Cardiac septum (tissue), 1 donor: ENCODE data around the gene BRSK2. TPM values are rescaled to one million over a fixed set of nuclear protein-coding genes. Genes with fewer than 3 reads are reported as not detected.
"Not testable (repeated sequence)": the region's sequence is repeated elsewhere in the genome, so short reads cannot be mapped to it uniquely, and the experiment has no call there.

Experiments
- DNase-seq: peaks from one replicate; pipeline ENCODE4 v3.0.0-alpha.2; 2020; ENCODE audit warnings: low spot score
- intact Hi-C: fragments of 100-400 bp; cut with DNase I; formaldehyde crosslinking; loops from one replicate; pipeline ENCODE4 v1.14.0; 2022
- total RNA-seq: library from RNA; stranded (reverse); fragmentation: NEBNext Ultra II Directional; extraction: Animal tissue kit (Norgen Biotek cat#: 25700); gene quantifications from one replicate; pipeline ENCODE4 v1.2.1, GENCODE V29; 2021
- donor health status: DM: no; HTN: no; CAD: no.

Gene BRSK2
- total RNA-seq, 1 donor from 2014 or later, result 0.16 TPM

DNA sequence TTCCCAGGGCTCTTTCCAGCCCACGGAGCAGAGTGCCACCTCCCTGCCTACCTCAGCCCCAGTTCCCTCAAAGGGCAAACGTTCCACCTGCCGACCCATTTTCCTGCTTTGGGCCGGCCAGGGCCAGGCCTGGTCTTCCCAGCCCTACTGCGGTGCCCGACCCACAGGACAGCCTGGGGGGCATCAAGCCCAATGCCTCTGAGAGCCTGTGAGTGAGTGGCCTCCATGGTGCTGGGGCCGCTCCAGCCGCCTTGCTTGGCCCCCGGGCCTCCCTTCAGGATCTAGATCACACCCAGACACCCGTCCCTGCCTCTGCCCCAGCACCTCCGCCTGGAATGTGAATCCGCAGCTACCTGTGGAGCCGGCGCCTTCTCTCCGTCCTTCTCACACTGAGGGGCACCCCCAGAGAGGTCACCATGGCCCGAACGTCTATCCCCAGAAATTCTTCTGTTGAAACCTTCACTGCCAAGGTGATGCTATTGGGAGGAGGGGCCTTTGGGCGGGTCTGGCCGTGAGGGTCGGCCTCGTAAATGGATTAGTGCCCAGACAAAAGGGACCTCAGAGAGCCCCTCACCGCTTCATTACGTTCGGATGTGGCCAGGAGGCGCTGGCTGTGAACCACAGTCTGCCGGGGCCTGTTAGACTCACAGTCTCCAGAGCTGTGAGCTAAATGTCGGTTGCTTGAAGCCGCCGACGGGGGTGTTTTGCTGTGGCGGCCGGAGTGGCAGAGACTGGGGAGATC lies 36.2 kb upstream of the BRSK2 start:
- no peak for DNase-seq
- intact Hi-C loops, result no loop called here

DNA sequence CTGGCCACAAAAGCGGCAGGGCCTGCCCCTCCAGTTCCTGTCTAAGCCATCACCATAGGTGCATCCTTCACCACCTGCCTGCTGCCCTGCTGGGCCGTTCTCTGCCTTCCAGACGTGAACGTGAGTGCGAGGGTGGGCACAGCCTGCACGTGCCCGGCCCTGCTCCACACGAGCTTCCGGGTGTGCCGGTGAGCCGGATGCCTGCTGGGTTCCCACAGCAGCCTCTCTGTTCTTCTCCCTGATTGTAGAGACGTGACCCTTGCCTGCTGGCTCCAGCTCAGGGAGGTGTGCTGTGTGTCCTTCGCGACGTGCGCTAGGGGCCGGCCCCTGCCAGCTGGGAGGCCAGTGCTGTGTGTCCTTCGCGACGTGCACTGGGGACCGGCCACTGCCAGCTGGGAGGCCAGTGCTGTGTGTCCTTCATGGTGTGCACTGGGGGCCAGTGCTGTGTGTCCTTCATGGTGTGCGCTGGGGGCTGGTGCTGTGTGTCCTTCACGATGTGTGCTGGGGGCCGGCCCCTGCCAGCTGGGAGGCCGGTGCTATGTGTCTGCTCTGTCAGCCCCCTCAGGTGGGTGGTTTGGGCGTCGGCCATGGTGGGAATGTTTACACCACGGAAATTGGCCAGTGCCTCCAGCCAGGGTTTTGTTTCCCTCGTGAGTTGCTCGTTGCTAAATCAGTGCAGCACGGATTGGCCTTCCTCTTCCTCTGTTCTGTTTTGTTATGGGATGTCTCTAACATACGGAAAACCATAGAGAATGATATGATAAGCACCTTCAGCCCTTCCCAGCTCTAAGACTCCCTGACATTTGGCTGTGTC lies 35.4 kb upstream of the BRSK2 start:
- DNase-seq, result no peak
- intact Hi-C loops, result no loop called here

DNA sequence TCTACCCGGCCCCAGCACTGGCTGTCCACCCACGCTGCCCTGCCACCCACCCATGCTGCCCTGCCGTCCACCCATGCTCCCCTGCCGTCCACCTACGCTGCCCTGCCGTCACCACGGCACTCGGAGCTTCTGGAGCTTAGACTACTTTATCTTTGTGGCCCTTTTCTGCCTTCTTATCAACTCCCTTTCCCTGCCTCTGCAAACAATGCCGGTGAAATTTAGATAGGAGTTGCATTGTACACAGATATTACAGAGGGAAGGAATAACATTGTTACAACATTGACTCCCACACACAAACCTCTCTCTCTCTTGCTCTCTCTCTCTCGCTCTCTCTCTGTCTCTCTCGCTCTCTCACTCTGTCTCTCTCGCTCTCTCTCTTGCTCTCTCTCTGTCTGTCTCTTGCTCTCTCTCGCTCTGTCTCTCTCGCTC lies 33.7 kb upstream of the BRSK2 start:
- DNase-seq, result no peak
- intact Hi-C loops, result no loop called here

DNA sequence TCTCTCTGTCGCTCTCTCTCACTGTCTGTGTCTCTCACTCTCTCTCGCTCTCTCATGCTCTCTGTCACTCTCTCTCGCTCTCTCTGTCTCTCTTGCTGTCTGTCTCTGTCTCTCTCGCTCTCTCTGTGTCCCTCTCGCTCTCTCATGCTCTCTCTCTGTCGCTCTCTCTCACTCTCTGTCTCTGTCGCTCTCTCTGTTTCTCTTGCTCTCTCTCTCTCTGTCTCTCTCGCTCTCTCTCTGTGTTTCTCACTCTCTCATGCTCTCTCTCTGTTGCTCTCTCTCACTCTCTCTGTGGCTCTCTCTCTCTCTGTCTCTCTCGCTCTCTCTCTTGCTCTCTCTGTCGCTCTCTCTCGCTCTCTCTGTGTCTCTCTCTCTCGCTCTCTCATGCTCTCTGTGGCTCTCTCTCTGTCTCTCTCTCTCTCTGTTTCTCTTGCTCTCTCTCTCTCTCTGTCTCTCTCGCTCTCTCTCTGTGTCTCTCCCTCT lies 33.2 kb upstream of the BRSK2 start:
- DNase-seq, result no peak
- intact Hi-C loops, result no loop called here

DNA sequence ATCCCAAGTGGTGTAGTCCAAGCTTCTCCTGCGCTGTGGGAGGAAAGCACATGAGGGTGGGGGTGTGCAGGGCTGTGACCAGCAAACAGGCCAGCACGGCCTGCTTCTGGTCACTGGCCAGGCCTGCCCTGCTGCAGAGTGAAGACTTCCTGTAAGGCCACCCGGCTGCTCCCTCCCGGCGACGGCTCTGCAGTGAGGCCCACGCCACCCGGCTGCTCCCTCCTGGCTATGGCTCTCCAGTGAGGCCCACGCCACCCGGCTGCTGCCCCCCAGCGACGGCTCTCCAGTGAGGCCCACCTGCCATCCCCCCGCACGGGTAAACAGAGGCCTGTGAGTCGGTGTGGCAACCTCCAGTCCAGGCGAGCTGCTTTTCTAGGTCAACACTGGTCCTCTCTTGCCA lies 31.4 kb upstream of the BRSK2 start:
- no peak for DNase-seq
- intact Hi-C loops, result no loop called here

DNA sequence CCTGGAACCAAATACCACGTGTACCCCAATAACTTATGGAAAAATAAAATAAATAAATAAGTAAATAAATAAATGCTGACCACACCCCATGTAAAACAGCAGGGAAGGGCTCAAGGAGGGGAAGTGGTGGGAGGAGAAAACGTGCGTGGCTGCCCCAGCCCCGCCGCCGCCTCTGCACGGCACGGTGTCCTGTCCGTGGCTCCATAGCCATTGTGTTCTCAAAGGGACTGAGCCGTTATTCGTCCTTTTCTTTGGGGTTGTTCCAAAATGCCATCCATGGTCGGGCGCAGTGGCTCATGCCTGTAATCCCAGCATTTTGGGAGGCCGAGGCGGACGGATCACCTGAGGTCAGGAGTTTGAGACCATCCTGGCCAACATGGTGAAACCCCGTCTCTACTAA lies 30.8 kb upstream of the BRSK2 start:
- DNase-seq, intact Hi-C loops: not testable (repeated sequence)

GRCh38 chr11:1359556-1359955 lies 30.2 kb upstream of the BRSK2 start:
- DNase-seq, result no peak
- intact Hi-C loops, result no loop called here

- intact Hi-C loops, result no loop called here
- no peak for DNase-seq
Measured at GRCh38 chr11:1360181-1360834, 29.4 kb upstream of the BRSK2 start.

GRCh38 chr11:1360835-1361357 lies 28.8 kb upstream of the BRSK2 start:
- DNase-seq, result no peak

DNA sequence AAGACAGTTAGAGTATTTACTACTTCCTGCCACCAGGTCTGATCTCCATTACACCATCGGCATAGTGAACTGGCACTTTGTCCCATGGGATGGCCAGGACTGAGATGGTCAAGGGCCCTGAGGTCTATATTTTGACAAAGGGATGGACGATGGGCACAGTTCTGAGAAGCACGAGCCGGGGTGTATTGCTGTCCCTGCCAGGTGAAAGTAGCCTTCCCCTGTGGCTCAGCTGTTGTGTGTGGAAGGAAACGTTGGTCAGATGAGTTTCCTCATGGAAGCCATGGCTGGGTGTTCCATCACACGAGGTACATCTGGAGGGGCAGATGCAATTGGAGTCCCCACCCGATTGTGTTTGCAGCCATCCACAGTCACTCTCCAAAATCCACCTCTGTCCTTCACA lies 27.9 kb upstream of the BRSK2 start:
- DNase-seq, result no peak
- intact Hi-C loops, result no loop called here

More at GRCh38 chr11:1360835-1361357, 28.8 kb upstream of the BRSK2 start:
- intact Hi-C loops, result no loop called here

GRCh38 chr11:1367721-1368120 lies 22.0 kb upstream of the BRSK2 start:
- no peak for DNase-seq

GRCh38 chr11:1368216-1368615 lies 21.5 kb upstream of the BRSK2 start:
- intact Hi-C loops, result no loop called here
- no peak for DNase-seq

More at GRCh38 chr11:1367721-1368120, 22.0 kb upstream of the BRSK2 start:
- intact Hi-C loops, result no loop called here

DNA sequence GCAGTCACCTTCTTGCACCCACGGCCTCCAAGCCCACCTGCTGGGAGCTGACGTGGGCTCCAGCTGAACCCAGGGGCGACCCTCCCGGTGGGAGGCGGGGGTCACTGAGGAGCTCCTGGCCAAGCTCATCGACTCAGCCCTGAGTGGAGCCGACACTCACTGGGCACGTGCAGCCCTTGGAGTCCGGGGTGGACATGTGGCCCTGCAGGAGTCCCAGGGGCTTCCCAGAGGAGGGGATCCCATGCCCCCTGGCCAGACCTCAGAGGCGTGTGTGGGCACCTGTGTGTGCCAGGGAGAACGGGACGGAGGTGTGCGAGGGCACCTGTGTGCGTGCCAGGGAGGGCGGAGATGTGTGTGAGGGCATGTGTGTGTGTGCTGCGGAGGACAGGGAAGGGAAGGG lies 20.8 kb upstream of the BRSK2 start:
- no peak for DNase-seq
- intact Hi-C loops, result no loop called here

- no peak for DNase-seq
- intact Hi-C loops, result no loop called here
Measured at GRCh38 chr11:1369371-1370005, 20.2 kb upstream of the BRSK2 start.

DNA sequence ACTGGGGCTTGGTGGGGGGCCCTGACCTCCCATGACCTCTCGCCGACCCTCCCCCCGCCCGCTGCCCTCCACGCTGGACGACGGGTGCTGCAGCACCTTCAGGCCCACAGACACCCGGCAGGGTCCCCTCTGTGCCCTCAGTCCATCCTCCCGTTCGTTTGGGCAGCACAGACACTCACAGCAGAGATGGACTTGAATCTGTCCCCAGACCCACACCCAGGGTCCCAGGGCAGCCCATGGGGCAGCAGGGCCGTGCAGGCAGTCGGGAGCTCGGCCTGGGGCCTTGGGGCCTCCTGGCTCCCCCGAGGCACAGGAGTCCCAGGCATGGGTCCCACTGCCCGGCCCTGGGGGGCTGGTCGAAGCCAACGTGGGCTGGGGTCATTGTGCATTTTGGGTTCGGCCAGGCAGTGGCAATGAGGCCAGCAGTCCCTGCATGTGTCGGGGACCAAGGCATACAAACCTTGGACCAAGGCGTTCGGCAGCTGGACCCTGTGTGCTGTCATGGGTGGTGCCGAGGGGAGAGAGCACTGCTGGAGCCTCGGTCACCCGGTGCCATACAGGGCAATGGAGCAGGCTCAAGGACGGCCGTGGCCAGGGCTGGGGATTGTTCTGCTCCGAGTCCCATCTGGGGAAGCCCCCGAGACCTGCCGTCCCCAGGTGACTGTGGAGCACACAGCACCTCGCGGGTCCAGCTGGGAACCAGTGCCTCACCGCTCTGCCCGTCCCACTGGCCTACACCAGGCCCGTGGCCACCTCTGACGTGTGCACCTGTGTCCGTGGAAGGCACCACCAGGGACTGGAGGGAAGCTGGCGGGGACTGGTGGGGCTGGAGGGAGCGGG lies 19.3 kb upstream of the BRSK2 start:
- intact Hi-C loops, result no loop called here
- DNase-seq, result no peak

GRCh38 chr11:1371026-1371325 lies 18.8 kb upstream of the BRSK2 start:
- intact Hi-C loops, result no loop called here

DNA sequence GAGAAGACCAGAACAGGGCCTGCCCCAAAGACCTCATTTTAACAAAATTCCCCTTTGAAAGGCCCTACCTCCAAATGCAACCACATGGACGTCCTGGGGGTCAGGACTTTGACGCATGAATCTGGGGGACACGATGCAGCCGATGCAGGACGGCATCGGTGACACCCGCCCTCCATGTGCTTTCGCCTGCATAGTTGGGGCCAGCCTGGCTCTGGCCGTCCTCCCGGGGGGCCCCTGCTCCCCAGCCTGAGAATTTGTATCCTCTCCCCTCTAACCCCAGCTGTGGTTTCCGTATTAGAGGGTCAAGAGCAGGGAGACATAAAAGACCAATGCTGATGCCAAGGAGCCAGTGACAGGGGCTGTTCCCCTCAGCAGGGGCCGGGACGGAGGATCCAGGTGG lies 18.4 kb upstream of the BRSK2 start:
- no peak for DNase-seq
- intact Hi-C loops, result no loop called here

More at GRCh38 chr11:1371026-1371325, 18.8 kb upstream of the BRSK2 start:
- no peak for DNase-seq

- no peak for DNase-seq
- intact Hi-C loops, result no loop called here
Measured at GRCh38 chr11:1371836-1372465, 17.8 kb upstream of the BRSK2 start.
